IMR-90 (cell line): ENCODE measurements around the gene MMP23B. TPM values are rescaled to one million over a fixed set of nuclear protein-coding genes. Genes with fewer than 3 reads are reported as not detected.

ENCODE experiments used
- ATAC-seq: fragments of 200-7000 bp; cut with Tn5 transposase; 2 replicates; pipeline ENCODE4 v1.9.1; 2020; ENCODE audit warnings: low read depth, mild to moderate bottlenecking, moderate library complexity
- BruUV-seq: library from RNA; stranded (reverse); fragments of 400-500 nt; replicated peaks from 2 replicates; lab custom pipeline; 2021; lab: Mats Ljungman, UMichigan
- CTCF ChIA-PET: fragments of 300-600 bp; formaldehyde crosslinking; extraction: SDS; loops from one replicate; lab custom pipeline; 2021; ENCODE audit warnings: antibody characterized with exemption; lab: Yijun Ruan, JAX
- POLR2A ChIA-PET: fragments of 300-600 bp; sonication (Branson Sonifier 250); formaldehyde crosslinking; loops from one replicate; lab custom pipeline; 2022; ENCODE audit warnings: antibody characterized with exemption; ENCODE audit not compliant: unreplicated experiment; lab: Charles Lee
- DNase-seq: peaks from one replicate; pipeline ENCODE4 v3.0.0; 2013
- H2AFZ ChIP-seq: replicated peaks from 2 replicates; pipeline ENCODE3; 2013; ENCODE audit warnings: low read length, mild to moderate bottlenecking; ENCODE audit not compliant: poor library complexity
- H2AK5ac ChIP-seq: 2 replicates; pipeline ENCODE4 v1.6.1; 2013; ENCODE audit warnings: low read depth, low read length, inconsistent platforms
- H2AK9ac ChIP-seq: replicated peaks from 2 replicates; pipeline ENCODE3; 2013; ENCODE audit warnings: mild to moderate bottlenecking, low read depth, low read length, moderate library complexity; ENCODE audit not compliant: poor library complexity
- H2BK120ac ChIP-seq: 2 replicates; pipeline ENCODE4 v1.6.1; 2013; ENCODE audit warnings: low read depth, low read length, inconsistent platforms
- H2BK15ac ChIP-seq: 3 replicates; pipeline ENCODE4 v1.6.1; 2013; ENCODE audit warnings: low read depth, low read length, inconsistent platforms
- H2BK20ac ChIP-seq: 2 replicates; pipeline ENCODE4 v1.6.1; 2013; ENCODE audit warnings: low read depth, mild to moderate bottlenecking, inconsistent platforms, low read length, moderate library complexity
- H2BK5ac ChIP-seq: 2 replicates; pipeline ENCODE4 v1.6.1; 2013; ENCODE audit warnings: mild to moderate bottlenecking, low read depth, low read length, inconsistent platforms; ENCODE audit not compliant: poor library complexity, severe bottlenecking
- H3K14ac ChIP-seq: replicated peaks from 2 replicates; pipeline ENCODE4 v1.6.1; 2013; ENCODE audit warnings: low read depth, low read length, inconsistent platforms
- H3K18ac ChIP-seq: 2 replicates; pipeline ENCODE4 v1.6.1; 2013; ENCODE audit warnings: low read depth, low read length, control low read depth
- H3K23ac ChIP-seq: 2 replicates; pipeline ENCODE4 v1.6.1; 2013; ENCODE audit warnings: low read depth, low read length, inconsistent platforms
- H3K27ac ChIP-seq: 2 replicates; pipeline ENCODE4 v1.5.1; 2013; ENCODE audit warnings: mild to moderate bottlenecking, control low read depth, low read length; ENCODE audit not compliant: insufficient read depth
- H3K27me3 ChIP-seq: 2 replicates; pipeline ENCODE4 v1.6.1; 2013; ENCODE audit warnings: low read length; ENCODE audit not compliant: control insufficient read depth, insufficient read depth
- H3K36me3 ChIP-seq: 2 replicates; pipeline ENCODE4 v1.6.1; 2013; ENCODE audit warnings: low read length, mixed read lengths; ENCODE audit not compliant: control insufficient read depth, insufficient read depth
- H3K4ac ChIP-seq: 2 replicates; pipeline ENCODE4 v1.6.1; 2013; ENCODE audit warnings: low read depth, low read length, inconsistent platforms
- H3K4me1 ChIP-seq: 2 replicates; pipeline ENCODE4 v1.6.1; 2013; ENCODE audit warnings: low read length, mixed read lengths; ENCODE audit not compliant: control insufficient read depth, insufficient read depth
- H3K4me2 ChIP-seq: 2 replicates; pipeline ENCODE4 v1.6.1; 2013; ENCODE audit warnings: low read depth, mild to moderate bottlenecking, control low read depth, low read length, moderate library complexity
- H3K4me3 ChIP-seq: 2 replicates; pipeline ENCODE4 v1.5.1; 2013; ENCODE audit warnings: low read depth, mild to moderate bottlenecking, control low read depth, low read length, moderate library complexity; ENCODE audit not compliant: insufficient read depth
- H3K56ac ChIP-seq: 2 replicates; pipeline ENCODE4 v1.6.1; 2013; ENCODE audit warnings: low read length, inconsistent platforms; ENCODE audit not compliant: insufficient read depth; ENCODE audit errors: extremely low read depth
- H3K79me1 ChIP-seq, 2 experiments: 2 replicates each; pipeline ENCODE4 v1.6.1; 2013; ENCODE audit warnings: low read length in 2 of 2, inconsistent platforms in 1 of 2, low read depth in 1 of 2
- H3K9ac ChIP-seq: 2 replicates; pipeline ENCODE4 v1.6.1; 2013; ENCODE audit warnings: low read depth, low read length, control low read depth
- H3K9me1 ChIP-seq: 2 replicates; pipeline ENCODE4 v1.6.1; 2013; ENCODE audit warnings: low read length, inconsistent platforms; ENCODE audit not compliant: insufficient read depth
- H3K9me3 ChIP-seq: 2 replicates; pipeline ENCODE4 v1.6.1; 2013; ENCODE audit warnings: low read length; ENCODE audit not compliant: control insufficient read depth, insufficient read depth
- H4K20me1 ChIP-seq: 2 replicates; pipeline ENCODE4 v1.6.1; 2013; ENCODE audit warnings: low read length, inconsistent platforms; ENCODE audit not compliant: insufficient read depth
- H4K5ac ChIP-seq: 2 replicates; pipeline ENCODE4 v1.6.1; 2013; ENCODE audit warnings: mild to moderate bottlenecking, low read depth, low read length, control low read depth
- H4K8ac ChIP-seq, 2 experiments: 2 replicates each; pipeline ENCODE4 v1.6.1; 2013; ENCODE audit warnings: low read depth in 2 of 2, low read length in 2 of 2, control low read depth in 1 of 2, inconsistent platforms in 1 of 2
- H4K91ac ChIP-seq: 2 replicates; pipeline ENCODE4 v1.6.1; 2013; ENCODE audit warnings: low read depth, low read length, inconsistent platforms; ENCODE audit not compliant: insufficient read depth
- CTCF ChIP-seq: conservative IDR thresholded peaks from 2 replicates; pipeline ENCODE4 v1.5.1; 2012; ENCODE audit warnings: mild to moderate bottlenecking, low read depth, low read length, improper control_type of control experiment
- ELK1 ChIP-seq: fragments of 150-350 bp; IDR thresholded peaks from 2 replicates; pipeline ENCODE4 v1.6.1; 2016; ENCODE audit warnings: low read depth, mild to moderate bottlenecking, low read length, moderate library complexity, borderline replicate concordance
- RAD21 ChIP-seq: IDR thresholded peaks from 2 replicates; pipeline ENCODE4 v1.6.1; 2012; ENCODE audit warnings: low read length, improper control_type of control experiment
- RCOR1 ChIP-seq: IDR thresholded peaks from 2 replicates; pipeline ENCODE4 v1.6.1; 2012; ENCODE audit warnings: mild to moderate bottlenecking, low read length, improper control_type of control experiment; ENCODE audit not compliant: insufficient replicate concordance
- WGBS, 2 experiments: methylation state at CpG; one replicate each; pipeline versions ENCODE4 v1.1.5 to v1.1.7; 2013; ENCODE audit warnings: missing lambda C conversion rate in 2 of 2; ENCODE audit not compliant: insufficient read length in 1 of 2; ENCODE audit errors: extremely low coverage in 2 of 2; 5-methylcytosine and 5-hydroxymethylcytosine counted together
- dilution Hi-C: fragments of 300-500 bp; cut with HindIII; formaldehyde crosslinking; loops from one replicate; pipeline ENCODE4 v1.14.3; 2018; ENCODE audit warnings: low sequenced_read_pairs; ENCODE audit not compliant: unreplicated experiment
- in situ Hi-C: fragments of 300-500 bp; cut with MboI; formaldehyde crosslinking; loops from 3 replicates; pipeline ENCODE4 v1.14.3; 2019; ENCODE audit warnings: low sequenced_read_pairs, inconsistent platforms, mixed read lengths
- intact Hi-C: fragments of 100-400 bp; cut with micrococcal nuclease; formaldehyde crosslinking; loops from 2 replicates; pipeline ENCODE4 v1.10.0; 2022
- polyA plus RNA-seq, 3 experiments: library from polyadenylated mRNA; depleted of rRNA; stranded (reverse); fragments of >200 nt; gene quantifications; 2 replicates each; pipeline ENCODE4 v1.2.3, GENCODE V29; 2012; ENCODE audit warnings: low replicate concordance in 1 of 3
- total RNA-seq: library from RNA; depleted of rRNA; stranded (reverse); fragments of >200 nt; gene quantifications from 2 replicates; pipeline ENCODE4 v1.2.3, GENCODE V29; 2012

Gene MMP23B
- total and polyA plus RNA-seq, 2 of the 4 experiments (the other 2 are of a cell fraction) = 1.1 to 5.4 TPM

- dilution Hi-C loops = no loop called here
- Histone ChIP-seq H2BK5ac (no peak overlapping the region), H3K79me1 (peaks cover 0 to 34% of the 10 kb centered on the region in 2 experiments; a peak in 3 of 4 replicates), H3K9me1 (no peaks in the 10 kb centered on the region), H4K5ac (no peak overlapping the region), H2AFZ (no peak overlapping the region), H3K36me3 (peaks cover 30% of the 10 kb centered on the region; the same call in 1 of the 2 replicates), H3K18ac (no peak overlapping the region), H2BK120ac (no peak overlapping the region), H2BK20ac (no peak overlapping the region), H3K9me3 (no peaks in the 10 kb centered on the region), H4K20me1 (peaks cover 30% of the 10 kb centered on the region), H4K91ac (no peak overlapping the region), H3K4me1 (peaks cover 3% of the 10 kb centered on the region; the same call in 1 of the 2 replicates), H2AK9ac (no peak overlapping the region), H3K27me3 (no peaks in the 10 kb centered on the region), H3K4me3 (no peak overlapping the region), H3K4ac (no peak overlapping the region), H4K8ac (no peak overlapping the region), H2AK5ac (no peak overlapping the region), H3K23ac (no peak overlapping the region), H3K56ac (no peak overlapping the region), H3K27ac (no peak overlapping the region), H3K4me2 (no peak overlapping the region), H3K9ac (no peak overlapping the region), H2BK15ac (no peak overlapping the region), H3K14ac (no peak overlapping the region)
- BruUV-seq = no TSS peak
- 97% methylated on average over 5 of the region's 17 CpGs; no CpG with 5 or more reads in 1 of the 2 experiments for WGBS, 2 experiments
- in situ Hi-C loops = no loop called here
- ChIA-PET CTCF (no interaction called here), POLR2A (no interaction called here)
- ATAC-seq (no peak), DNase-seq (no peak)
- TF ChIP-seq ELK1 = no peak
- no peak for TF ChIP-seq RCOR1
- no peak for TF ChIP-seq CTCF
- TF ChIP-seq RAD21 = no peak
- intact Hi-C loops = no loop called here
Observed at GRCh38 chr1:1622788-1623094, 9.2 kb upstream of the MMP23B start.
